Right atrium auricular region (tissue), 2 donors: ENCODE measurements around the gene ARHGAP6. TPM values are rescaled to one million over a fixed set of nuclear protein-coding genes. Genes with fewer than 3 reads are reported as not detected.

ENCODE experiments used
- DNase-seq: peaks from one replicate; pipeline ENCODE4 v3.0.0-alpha.2; 2019; ENCODE audit warnings: low spot score
- H3K27ac ChIP-seq, 2 donors: fragments of 200-600 bp; sonication (generic); 1 replicate in 1 of 2; 2 replicates in 1 of 2; pipeline ENCODE4 v1.5.1; 2016 to 2019
- H3K27me3 ChIP-seq, 2 donors: fragments of 200-600 bp; sonication (generic); one replicate each; pipeline versions ENCODE4 v1.5.1 to v1.6.0; 2017 to 2019
- H3K36me3 ChIP-seq: fragments of 200-600 bp; sonication (generic); one replicate; pipeline ENCODE4 v1.5.1; 2016
- H3K4me1 ChIP-seq, 2 donors: fragments of 200-600 bp; sonication (generic); one replicate each; pipeline versions ENCODE4 v1.5.1 to v1.6.0; 2017 to 2019
- H3K4me3 ChIP-seq, 2 donors: fragments of 200-600 bp; sonication (generic); 1 replicate in 1 of 2; 2 replicates in 1 of 2; pipeline ENCODE4 v1.5.1; 2017 to 2019; ENCODE audit warnings: mild to moderate bottlenecking in 1 of 2, moderate library complexity in 1 of 2
- H3K9me3 ChIP-seq, 2 donors: fragments of 200-600 bp; sonication (generic); one replicate each; pipeline ENCODE4 v1.5.1; 2019
- total RNA-seq, 2 donors: library from RNA; depleted of rRNA; stranded (reverse); fragments of >200 nt; gene quantifications; one replicate each; pipeline ENCODE4 v1.1.0, GENCODE V29; 2016
- TF ChIP-seq, protein P1 (sequence below), 2 donors: fragments of 200-600 bp; sonication (generic); IDR thresholded peaks; one replicate each; pipeline ENCODE4 v1.5.1; 2019; ENCODE audit warnings: antibody characterized with exemption in 2 of 2

Gene ARHGAP6
- total RNA-seq, 2 donors from 2014 or later: 5.1 to 9.4 TPM

DNA sequence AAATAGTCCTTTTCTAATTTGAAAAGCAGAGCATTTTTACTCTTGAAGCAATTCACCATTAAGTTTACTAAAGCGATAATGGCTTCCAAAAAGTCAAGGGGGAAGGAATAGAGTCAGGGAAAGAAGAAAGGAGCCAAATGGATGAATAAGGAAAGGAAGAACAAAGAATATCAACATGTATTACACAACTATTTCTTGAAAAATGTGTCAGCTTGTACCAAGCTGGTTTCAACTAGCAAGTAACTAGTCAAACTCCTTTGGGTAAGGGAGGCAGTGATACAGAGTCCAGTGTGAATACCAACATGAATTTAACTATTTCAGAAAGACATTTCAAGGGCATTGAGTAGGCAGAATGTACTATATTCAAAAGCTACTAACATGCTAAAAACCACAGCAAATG is 112.1 kb downstream of the ARHGAP6 start:
- TF ChIP-seq, protein P1, sequence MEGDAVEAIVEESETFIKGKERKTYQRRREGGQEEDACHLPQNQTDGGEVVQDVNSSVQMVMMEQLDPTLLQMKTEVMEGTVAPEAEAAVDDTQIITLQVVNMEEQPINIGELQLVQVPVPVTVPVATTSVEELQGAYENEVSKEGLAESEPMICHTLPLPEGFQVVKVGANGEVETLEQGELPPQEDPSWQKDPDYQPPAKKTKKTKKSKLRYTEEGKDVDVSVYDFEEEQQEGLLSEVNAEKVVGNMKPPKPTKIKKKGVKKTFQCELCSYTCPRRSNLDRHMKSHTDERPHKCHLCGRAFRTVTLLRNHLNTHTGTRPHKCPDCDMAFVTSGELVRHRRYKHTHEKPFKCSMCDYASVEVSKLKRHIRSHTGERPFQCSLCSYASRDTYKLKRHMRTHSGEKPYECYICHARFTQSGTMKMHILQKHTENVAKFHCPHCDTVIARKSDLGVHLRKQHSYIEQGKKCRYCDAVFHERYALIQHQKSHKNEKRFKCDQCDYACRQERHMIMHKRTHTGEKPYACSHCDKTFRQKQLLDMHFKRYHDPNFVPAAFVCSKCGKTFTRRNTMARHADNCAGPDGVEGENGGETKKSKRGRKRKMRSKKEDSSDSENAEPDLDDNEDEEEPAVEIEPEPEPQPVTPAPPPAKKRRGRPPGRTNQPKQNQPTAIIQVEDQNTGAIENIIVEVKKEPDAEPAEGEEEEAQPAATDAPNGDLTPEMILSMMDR (IDR thresholded peaks at IDR 0.05): no peak
- Histone ChIP-seq H3K27ac (no peak overlapping the region), H3K4me3 (no peak overlapping the region), H3K9me3 (no peaks in the 10 kb centered on the region), H3K4me1 (no peaks in the 10 kb centered on the region), H3K27me3 (no peaks in the 10 kb centered on the region), H3K36me3 (no peaks in the 10 kb centered on the region)
- DNase-seq: no peak

GRCh38 chrX:11551151-11551550 is 114.6 kb downstream of the ARHGAP6 start:
- TF ChIP-seq, protein P1 (IDR thresholded peaks at IDR 0.05): no peak
- DNase-seq: no peak
- Histone ChIP-seq H3K36me3 (no peaks in the 10 kb centered on the region), H3K4me3 (no peak overlapping the region), H3K4me1 (no peaks in the 10 kb centered on the region), H3K9me3 (peaks cover 0 to 14% of the 10 kb centered on the region in 2 donors), H3K27ac (no peak overlapping the region), H3K27me3 (no peaks in the 10 kb centered on the region)

DNA sequence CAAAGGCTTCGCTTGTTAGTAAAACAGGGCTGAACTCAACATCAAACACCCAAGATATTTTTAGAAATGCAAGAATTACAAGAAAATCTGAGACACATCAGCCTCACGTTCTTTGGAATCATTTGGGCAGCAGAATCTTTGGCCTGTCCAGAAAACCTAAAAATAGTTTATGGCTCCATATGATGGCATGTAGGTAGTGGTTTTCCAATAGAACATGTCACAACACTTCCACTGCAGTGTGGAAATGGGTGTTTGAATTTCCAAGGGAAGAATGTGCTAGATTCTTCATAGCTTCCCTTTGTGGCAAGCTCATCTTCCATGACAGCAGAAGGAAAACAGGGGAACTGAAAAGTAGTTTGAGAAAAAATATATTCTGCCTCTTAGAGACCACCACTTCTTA is 118.8 kb downstream of the ARHGAP6 start:
- Histone ChIP-seq H3K9me3 (peaks cover 0 to 14% of the 10 kb centered on the region in 2 donors), H3K36me3 (no peaks in the 10 kb centered on the region), H3K27me3 (no peaks in the 10 kb centered on the region), H3K27ac (no peak overlapping the region), H3K4me3 (no peak overlapping the region), H3K4me1 (no peaks in the 10 kb centered on the region)
- TF ChIP-seq, protein P1 (IDR thresholded peaks at IDR 0.05): no peak
- no peak for DNase-seq

- H3K9me3 ChIP-seq: peaks cover 0 to 14% of the 10 kb centered on the region in 2 donors
- H3K4me1 ChIP-seq: no peaks in the 10 kb centered on the region
- no peaks in the 10 kb centered on the region for H3K27me3 ChIP-seq
- no peak for DNase-seq
- no peak overlapping the region for H3K27ac ChIP-seq
- TF ChIP-seq, protein P1 (IDR thresholded peaks at IDR 0.05): no peak
- H3K4me3 ChIP-seq: no peak overlapping the region
- no peaks in the 10 kb centered on the region for H3K36me3 ChIP-seq
These were observed 122.5 kb downstream of the ARHGAP6 start for GRCh38 chrX:11543249-11543648.

GRCh38 chrX:11541510-11541909 is 124.2 kb downstream of the ARHGAP6 start:
- TF ChIP-seq, protein P1 (IDR thresholded peaks at IDR 0.05): no peak

More at GRCh38 chrX:11541510-11541909, 124.2 kb downstream of the ARHGAP6 start:
- Histone ChIP-seq H3K27ac (no peak overlapping the region), H3K36me3 (no peaks in the 10 kb centered on the region), H3K4me3 (no peak overlapping the region), H3K27me3 (no peaks in the 10 kb centered on the region), H3K4me1 (no peaks in the 10 kb centered on the region), H3K9me3 (no peaks in the 10 kb centered on the region)
- DNase-seq: no peak
